Stimulated activated CD4-positive, alpha-beta T cell treated with anti-CD3 and anti-CD28 coated beads, Interleukin-4, amount 100 ng/mL, for 1 hour (primary cell): ENCODE measurements around the gene CLCN5.

ENCODE experiments used
- DNase-seq: peaks from one replicate; pipeline ENCODE4 v3.0.0-alpha.2; 2020

The CLCN5 gene

DNA sequence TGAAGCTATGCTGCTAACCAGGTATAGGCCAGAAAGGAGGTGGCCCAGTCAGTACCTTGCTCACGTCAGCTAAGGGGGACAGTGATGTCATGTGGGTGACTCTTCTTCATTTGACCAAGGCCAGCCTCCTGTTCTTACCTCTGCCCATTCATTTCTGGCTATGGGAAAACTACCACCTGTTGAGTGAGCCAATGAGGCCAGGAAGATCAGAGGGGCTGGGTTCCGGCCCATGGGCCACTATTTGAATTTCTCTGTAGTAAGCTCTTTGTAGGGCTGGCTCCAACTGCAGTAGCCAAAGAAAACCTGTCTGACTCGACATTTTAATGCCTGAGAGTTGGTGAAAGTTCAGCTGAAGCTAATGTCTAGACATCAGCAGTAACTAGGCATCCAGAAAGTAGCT is 175.8 kb downstream of the CLCN5 start:
- no peak for DNase-seq

- DNase-seq = no peak
These were observed 176.4 kb downstream of the CLCN5 start for GRCh38 chrX:50098749-50099148.

GRCh38 chrX:50099331-50099730 is 176.9 kb downstream of the CLCN5 start:
- no peak for DNase-seq

- no peak for DNase-seq
These were observed 177.8 kb downstream of the CLCN5 start for GRCh38 chrX:50100188-50100587.

DNA sequence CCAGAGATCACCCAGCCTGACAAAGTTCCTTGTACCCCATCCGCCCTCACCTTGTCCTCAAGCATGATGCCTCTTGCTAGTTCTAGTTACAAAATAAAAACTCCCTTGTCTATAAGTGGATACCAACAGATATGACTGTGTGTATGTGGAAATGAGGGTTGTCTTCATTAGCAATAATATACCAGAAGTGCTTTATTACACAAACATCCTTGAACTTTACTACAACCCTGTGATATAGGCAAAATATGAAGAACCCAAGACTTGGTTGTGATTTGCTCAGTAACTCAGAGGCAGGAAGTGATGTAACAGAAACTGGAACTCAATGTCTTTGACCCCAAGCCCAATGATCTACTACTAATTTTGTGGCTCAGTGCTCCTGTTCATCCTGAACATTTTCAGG is 180.8 kb downstream of the CLCN5 start:
- no peak for DNase-seq

DNA sequence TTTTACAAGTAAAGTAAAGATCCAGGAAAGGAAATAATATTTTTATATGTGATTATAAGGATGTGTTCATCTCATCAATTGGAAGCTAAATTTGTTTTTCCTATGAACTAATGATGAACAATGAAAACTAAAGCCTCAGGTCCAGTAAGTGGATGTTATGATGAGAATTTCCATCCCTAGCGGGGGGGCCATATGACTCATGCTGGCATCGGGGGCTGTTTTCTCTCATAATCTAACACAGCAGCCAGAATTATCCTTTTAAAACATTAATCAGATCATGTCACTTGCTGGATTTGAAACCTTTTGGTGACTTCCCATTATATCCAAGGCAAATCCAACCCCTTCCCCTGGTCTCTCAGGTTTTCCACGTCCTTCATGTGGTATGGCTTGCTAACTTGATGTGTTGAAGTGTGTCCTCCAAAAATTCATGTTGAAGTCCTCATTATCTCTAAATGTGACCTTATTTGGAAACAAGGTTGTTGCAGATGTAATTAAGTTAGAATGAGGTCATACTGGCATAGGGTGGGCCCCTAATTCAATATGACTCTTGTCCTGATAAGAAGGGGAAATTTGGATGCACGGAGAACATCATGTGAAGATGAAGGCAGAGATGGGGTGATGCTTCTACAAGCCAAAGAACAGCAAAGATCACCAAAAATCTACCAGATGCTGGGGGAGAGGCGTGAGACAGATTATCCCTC is 181.6 kb downstream of the CLCN5 start:
- DNase-seq = no peak

DNA sequence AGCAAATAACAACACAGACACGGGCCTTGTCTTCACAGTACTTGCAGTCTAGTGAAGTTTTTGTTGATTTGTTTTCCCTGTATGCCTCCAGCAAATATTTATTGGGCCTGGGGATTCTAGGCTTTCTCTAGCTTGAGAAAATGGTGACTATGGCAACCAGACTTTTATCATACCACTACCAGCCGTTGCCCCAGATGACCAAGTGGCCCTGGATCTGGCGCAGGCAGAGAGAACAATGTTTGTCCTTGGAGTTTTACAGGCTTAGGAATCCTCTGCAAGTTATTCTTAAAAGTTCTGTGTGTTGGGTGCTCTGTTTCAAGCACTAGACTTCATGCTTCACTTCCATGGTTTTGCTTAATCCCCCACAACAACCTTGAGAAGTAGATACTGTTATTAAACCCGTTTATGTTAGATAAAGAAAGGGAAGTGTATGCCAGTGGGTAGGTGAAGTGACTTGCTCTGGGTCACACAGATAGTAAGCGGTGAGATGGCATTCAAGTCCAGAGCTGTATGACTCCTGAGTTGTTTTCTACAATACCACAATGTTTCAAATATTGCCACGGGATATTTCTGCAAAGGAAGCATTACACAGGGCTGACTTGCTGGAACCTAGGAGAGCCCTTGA is 183.8 kb downstream of the CLCN5 start:
- no peak for DNase-seq

DNA sequence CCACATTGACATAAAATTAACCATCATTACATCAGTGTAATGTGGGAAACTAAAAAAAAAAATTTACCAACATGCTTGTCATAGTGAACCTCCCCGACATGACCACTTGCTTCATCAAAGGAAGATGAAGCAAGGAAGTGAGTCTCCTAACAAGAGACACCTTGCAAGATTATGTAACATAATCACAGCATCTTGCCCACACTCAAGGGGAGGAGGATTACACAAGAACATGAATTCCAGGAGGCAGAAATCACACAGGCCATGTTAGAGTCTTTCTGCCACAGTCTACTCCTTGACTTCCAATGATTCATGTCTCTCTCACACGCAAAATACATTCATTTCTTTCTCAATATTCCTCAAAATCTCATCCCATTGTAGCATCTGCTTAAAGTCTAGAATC is 185.1 kb downstream of the CLCN5 start:
- no peak for DNase-seq

GRCh38 chrX:50108264-50108663 is 185.9 kb downstream of the CLCN5 start:
- no peak for DNase-seq

- no peak for DNase-seq
These were observed 189.3 kb downstream of the CLCN5 start for GRCh38 chrX:50111742-50112141.

DNA sequence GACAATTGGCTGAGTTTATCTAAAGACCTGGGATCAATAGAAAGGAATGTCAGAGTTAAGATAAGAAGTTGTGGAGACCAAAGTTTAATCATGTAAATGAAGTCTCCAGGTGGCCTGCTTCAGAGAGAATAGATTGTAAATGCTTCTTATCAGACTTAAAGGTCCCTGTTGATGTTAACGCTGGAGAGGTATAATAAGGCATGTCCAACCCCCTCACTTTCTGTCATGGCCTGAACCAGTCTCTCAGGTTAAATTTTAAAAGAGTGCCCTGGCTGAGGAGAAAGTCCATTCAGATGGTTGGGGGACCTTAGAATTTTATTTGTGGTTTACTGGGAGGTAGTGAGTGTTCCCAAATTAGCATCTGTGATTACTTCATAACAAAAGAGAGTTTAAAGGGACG is 191.7 kb downstream of the CLCN5 start:
- no peak for DNase-seq

DNA sequence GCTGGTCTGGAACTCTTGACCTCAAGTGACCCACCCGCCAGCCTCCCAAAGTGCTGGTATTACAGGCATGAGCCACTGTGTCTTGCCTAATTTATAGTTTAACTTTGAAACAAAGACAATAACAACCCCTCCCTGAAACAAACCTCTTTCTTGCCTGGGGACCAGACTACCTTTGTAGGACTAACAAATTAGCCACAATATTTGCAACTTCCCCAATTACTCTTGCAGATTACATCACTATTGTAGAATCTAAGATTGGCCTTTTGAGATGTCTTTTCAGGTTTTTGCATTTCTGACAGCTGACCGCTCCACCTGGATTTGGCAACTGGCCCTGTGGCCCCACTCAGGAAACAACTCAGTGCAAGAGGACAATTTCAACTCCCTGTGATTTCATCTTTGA is 193.6 kb downstream of the CLCN5 start:
- no peak for DNase-seq

- no peak for DNase-seq
These were observed 195.1 kb downstream of the CLCN5 start for GRCh38 chrX:50117476-50117875.

GRCh38 chrX:50125480-50125879 is 203.1 kb downstream of the CLCN5 start:
- DNase-seq = no peak

GRCh38 chrX:50147972-50148371 is 225.6 kb downstream of the CLCN5 start:
- DNase-seq = no peak
